NOMO-1 (cell line): Measurements from ENCODE around the gene MTUS2.
"Not testable (repeated sequence)": the region's sequence is repeated elsewhere in the genome, so short reads cannot be mapped to it uniquely, and the experiment has no call there.

Experiments used
- DNase-seq, 2 experiments: peaks; one replicate each; lab custom pipeline; 2025; ENCODE audit not compliant: unreplicated experiment in 2 of 2; lab: John Stamatoyannopoulos, UW

Gene MTUS2

DNA sequence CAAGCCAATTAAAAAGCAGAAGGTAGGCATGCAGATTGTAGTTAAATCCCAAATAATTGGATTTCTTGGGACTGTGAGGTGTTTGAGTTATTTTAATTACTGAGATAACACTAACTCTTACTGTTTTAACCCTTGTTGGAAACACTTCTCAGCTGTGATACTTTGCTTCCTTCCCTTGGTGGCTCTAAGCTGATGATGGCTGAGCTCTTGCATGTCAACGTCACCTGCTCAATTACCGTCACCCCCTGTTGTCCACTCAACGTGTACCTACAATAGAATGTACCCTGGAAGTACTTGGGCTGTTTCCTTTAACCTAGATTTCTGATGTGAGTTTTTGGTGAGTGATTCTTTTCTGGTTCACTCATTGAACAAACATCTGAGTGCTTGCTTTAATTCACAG is 471.9 kb downstream of the MTUS2 start:
- DNase-seq = no peak

DNA sequence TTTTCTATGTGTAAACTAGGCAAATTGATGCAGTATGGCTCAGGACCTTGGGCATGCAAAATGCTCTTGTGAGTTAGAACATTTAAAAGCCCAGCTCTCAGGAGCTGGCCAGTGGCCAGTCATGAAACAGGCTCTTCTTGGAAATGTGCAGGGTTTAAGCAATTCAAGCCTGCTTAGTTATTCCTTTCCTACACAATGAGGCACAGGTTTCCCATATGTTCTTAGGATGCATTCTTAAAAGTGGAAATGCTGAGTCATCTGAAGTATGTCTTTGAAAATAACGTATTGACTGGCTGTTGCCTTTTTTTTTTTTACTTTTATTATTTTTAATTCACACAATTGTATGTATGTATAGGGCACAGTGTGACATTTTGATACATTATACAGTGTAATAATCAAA is 474.7 kb downstream of the MTUS2 start:
- DNase-seq = no peak

GRCh38 chr13:29301027-29301426 is 480.9 kb downstream of the MTUS2 start:
- DNase-seq = no peak

GRCh38 chr13:29304148-29304547 is 484.0 kb downstream of the MTUS2 start:
- DNase-seq = no peak

DNA sequence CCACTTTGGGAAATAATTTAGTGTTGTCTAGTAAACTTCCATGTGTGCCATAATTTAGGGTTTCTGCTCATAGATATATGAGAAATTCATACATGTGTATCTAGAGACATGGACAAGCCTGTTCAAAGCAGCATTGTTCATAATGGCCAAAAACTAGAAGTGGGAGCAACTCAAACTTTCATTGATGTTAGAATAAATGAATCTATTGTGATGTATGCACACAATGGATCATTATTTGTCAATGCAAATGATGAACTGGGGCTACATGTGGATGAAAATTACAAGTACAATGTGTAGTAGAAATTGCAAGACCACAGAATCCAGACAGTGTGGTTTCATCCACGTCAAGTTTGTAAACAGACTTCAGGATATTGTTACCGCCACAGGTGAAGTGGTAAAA is 490.7 kb downstream of the MTUS2 start:
- no peak for DNase-seq

DNA sequence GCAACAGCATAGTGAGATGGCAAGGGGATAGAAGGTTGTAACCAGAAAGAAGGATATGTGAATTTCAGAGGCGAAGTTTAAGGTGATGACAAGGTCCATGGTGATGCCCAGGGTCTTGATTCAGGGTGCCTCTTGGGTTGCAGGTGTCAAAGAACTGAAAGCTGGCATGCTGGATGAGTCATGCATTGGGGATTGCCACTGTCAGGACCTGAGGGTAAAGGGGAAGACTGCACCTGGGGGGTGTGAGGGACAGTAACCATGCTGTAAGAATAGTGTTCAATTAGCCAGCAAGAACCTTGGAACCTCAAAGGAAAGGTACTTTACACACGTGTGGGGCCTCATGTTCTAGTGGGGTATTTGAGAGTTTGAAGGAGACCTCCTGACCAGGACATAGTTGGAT is 495.7 kb downstream of the MTUS2 start:
- DNase-seq = no peak

DNA sequence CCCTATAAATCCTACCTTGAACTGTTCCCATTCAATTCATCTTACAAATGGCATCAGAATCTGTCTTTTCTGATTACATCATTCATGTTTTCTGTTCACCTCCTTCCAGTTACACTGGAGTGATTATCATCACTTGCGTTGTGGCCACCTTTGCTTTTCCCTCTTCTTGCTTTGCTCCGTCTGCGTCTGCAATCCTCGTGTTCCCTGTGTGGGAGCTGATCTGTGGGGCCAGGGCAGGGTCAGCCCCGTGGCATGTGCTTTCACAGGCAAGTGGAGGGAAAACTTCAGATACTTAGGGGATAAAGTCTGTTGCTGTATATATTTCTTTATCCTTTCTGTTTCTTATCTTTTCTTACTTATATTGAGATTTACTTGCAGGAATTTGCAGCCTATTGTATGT is 497.7 kb downstream of the MTUS2 start:
- no peak for DNase-seq

DNA sequence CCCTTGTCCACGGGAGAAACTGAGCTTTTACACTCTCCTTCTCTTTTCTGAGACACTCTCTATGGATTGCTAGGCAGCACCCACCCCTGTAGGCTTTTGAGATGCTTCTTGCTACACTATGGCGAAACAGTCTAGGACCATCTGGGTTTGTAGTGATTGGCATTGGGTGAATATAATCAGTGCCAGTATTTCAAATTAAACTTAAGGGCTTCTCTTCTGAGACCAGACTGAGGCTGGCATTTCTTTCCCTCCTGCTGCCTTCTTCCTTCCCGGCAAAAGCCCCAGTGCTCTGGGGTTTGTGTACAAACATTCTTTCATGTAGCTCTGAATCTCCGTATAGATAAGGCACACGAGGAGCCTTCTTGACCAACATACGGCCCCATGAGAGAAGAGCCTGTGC is 498.6 kb downstream of the MTUS2 start:
- DNase-seq = no peak

DNA sequence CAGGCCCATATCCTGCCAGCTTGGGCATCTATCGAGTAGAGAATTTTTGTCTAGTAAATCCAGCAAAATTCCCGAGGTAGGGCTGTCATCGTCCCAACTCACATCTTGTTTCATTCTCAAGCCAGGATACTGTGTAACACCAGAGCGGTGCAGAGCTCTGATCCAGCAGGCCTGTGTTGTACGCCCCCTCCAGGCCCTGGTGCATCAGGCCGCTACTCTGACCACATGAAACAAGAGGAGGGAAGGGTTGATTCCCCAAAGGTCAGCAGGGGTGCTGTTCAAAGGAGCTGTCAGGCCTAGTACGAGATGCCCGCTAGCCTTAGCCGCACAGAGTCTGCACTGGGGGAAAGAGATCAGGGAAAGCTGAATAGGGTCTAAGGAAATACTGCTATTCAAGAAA is 499.3 kb downstream of the MTUS2 start:
- DNase-seq = no peak

DNA sequence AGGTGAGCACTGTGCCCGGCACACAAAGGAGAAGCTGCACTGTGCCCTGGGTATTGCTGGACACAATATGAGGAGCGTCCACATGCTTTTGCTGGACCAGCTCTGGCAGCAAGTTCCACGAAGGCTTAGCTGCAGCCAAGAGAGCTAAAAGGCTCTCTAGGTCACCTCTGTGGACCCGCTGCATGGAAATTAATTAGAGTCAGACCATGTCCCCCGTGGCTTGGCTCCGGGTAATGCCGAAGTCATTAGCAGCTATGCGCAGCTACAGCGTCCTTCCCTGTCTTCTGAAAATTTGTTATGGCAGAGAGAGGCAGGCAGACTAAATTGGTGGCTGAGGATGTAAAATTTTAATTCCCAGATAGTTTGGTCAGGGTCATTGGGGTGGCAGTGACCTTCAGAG is 503.8 kb downstream of the MTUS2 start:
- DNase-seq = no peak

- DNase-seq = no peak
These were observed 504.5 kb downstream of the MTUS2 start for GRCh38 chr13:29324601-29325000.

GRCh38 chr13:29328501-29328900 is 508.4 kb downstream of the MTUS2 start:
- no peak for DNase-seq

DNA sequence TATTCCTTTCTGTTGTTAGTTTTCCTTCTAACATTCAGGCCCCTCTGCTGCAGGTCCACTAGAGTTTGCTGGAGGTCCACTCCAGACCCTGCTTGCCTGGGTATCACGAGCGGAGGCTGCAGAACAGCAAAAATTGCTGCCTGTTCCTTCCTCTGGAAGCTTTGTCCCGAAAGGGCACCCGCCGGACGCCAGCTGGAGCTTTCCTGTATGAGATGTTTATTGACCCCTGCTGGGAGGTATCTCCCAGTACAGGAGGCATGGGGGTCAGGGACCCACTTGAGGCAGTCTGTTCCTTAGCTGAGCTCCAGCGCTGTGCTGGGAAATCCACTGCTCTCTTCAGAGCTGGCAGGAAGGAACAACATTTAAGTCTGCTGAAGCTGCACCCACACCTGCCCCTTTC is 516.2 kb downstream of the MTUS2 start:
- DNase-seq = no peak

GRCh38 chr13:29339386-29340272 is 519.5 kb downstream of the MTUS2 start:
- no peak for DNase-seq

DNA sequence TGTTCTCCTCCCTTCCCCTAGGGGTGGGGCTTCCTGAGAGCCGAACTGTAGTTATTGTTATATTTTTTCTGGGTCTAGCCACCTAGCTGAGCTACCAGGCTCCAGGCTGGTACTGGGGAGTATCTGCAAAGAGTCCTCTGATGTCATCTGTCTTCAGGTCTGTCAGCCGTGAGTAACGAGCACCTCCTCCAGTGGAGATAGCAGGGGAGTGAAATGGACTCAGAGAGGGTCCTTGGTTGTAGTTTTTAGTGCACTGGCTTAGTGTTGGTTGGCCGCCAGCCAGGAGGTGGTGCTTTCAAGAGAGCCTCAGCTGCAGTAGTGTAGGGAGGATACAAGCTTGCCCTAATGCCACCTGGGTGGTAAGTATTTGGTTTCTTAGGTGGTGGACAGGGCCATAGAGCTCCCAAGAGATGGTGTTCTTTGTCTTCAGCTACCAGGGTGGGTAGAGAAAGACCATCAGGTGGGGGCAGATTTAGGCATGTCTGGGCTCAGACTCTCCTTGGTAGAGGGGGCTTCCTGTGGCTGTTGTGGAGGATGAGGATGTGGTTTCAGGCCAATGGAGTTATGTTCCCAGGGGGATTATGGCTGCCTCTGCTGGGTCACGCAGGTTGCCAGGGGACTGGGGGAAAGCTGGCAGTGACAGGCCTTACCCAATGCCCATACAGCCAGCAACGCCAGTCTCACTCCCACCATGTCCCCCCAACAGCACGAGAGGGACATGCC is 525.9 kb downstream of the MTUS2 start:
- not testable (repeated sequence) for DNase-seq

GRCh38 chr13:29355029-29355428 is 534.9 kb downstream of the MTUS2 start:
- no peak for DNase-seq

GRCh38 chr13:29359181-29359580 is 539.0 kb downstream of the MTUS2 start:
- DNase-seq = peak; percentile 11 to 12

DNA sequence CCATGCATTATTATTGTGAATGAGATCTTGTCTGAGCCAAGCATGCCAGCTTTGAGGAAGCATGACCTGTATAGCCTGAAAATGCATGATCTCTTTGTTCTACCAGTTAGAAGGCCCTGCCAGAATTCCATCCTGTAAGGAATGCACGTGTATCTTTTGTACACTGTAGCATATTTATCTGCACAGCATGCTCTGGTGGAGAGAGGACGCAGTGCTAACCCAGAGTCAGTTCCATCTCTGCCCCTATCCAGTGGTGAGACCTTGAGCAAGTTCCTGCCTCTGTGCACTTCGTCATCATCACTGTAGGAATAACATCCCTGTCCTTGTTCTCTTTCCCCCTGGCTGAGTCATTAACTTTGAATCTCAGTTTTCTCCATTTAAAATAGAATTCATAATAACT is 541.6 kb downstream of the MTUS2 start:
- DNase-seq = no peak

- peak; percentile 17 to 78 for DNase-seq
These were observed 542.9 kb downstream of the MTUS2 start for GRCh38 chr13:29362849-29363604.

- peak; percentile 93 to 100 for DNase-seq
These were observed 549.1 kb downstream of the MTUS2 start for GRCh38 chr13:29369060-29369743.

- no peak for DNase-seq
These were observed 559.1 kb downstream of the MTUS2 start for GRCh38 chr13:29379281-29379680.
